ENCODE data around the gene BRSK2. TPM values are rescaled to one million over a fixed set of nuclear protein-coding genes. Genes with fewer than 3 reads are reported as not detected.

Gene BRSK2
- total RNA-seq, 1 donor from 2014 or later: 2.2 TPM

DNA sequence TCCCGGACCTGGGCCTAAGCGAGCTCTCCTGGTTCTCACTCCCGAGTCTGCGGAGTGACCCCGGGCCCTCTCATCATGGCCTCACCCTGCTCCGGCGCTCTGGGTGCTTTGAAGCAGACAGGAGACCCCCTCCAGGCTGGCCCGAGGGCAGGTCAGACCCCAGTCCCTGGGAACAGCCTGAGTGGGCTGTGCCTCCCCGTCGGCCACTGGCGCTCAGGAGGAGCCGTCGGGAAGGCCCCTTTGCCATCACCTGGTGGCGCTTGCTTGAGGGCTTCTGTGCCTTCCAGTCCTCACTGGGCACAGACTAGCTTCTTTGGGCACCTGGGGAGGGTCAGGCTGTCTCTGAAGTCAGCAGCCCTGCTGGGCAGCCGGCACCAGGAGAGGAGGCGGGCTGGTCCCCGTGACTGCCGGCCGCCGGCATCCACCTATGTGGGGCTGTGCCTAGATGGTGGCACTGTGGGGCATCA lies 6.7 kb downstream of the BRSK2 start:
- no peak for DNase-seq (ENCODE audit: low spot score)

DNA sequence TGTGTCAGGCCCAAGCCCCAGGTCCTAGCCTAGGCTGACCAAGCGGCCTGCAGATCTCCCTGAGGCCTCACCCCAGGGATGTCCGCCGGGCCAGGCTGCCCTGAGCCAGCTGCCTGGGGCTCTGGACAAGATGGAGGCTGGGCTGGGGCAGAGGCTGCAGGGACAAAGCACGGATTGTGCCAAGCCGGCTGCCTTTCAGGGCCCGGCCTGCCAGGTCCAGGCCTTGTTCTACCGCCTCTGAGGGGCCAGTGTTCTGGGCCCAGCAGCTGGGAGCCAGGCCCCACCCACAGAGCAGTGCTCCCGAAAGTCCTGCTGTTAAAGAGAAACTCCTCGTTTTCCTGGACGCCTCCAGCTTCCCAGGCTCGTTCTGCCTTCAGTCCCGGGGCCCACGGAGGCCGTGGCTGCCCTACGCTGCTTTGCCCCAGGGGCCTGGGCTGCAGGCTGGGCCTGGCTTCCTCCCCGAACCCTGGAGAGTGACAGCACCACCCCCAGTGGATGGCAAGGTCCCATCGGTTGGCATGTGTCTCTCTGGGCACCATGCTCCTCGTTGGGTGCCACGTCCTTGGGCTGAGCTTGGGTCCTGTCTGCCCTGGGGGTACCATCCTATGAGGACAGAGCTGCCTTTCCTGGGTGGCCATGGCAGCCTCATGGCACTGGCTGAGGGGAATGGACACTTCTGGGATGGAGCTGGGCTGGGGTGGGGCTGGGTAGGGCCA lies 7.6 kb downstream of the BRSK2 start:
- no peak for DNase-seq (ENCODE audit: low spot score)

DNA sequence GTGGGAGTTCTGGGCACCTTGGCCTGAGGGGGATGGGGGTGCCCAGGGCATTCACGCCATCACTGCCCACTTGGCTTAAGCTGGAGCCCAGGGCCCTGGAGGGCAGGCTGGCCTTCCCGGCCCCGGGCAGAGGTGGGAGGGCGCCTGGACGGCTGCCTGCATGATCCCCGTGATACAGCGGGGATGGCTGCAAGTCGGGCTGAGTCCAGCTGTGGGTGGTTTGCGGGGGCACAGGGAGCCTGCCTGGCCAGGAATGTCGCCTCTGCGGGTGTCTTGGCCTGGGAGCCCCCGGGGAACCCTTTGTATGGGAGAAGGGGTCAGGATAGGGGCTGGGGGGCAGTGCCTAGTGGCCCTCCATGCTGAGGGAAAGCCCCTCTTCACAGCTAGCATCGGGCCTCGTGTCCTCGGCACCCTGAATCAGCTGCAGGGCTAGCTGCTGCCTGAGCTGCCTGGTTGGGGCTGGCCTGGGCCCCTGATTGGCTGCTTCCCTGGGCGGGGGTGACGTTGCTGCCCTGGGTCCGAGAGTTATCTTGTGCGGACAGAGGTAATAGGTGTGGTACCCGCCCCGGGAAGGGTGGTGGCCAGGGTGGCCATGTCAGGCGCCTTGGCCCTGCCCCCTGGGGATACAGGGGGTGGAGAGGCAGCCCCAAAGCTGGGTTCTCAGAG lies 8.3 kb downstream of the BRSK2 start:
- DNase-seq (ENCODE audit: low spot score): no peak

DNA sequence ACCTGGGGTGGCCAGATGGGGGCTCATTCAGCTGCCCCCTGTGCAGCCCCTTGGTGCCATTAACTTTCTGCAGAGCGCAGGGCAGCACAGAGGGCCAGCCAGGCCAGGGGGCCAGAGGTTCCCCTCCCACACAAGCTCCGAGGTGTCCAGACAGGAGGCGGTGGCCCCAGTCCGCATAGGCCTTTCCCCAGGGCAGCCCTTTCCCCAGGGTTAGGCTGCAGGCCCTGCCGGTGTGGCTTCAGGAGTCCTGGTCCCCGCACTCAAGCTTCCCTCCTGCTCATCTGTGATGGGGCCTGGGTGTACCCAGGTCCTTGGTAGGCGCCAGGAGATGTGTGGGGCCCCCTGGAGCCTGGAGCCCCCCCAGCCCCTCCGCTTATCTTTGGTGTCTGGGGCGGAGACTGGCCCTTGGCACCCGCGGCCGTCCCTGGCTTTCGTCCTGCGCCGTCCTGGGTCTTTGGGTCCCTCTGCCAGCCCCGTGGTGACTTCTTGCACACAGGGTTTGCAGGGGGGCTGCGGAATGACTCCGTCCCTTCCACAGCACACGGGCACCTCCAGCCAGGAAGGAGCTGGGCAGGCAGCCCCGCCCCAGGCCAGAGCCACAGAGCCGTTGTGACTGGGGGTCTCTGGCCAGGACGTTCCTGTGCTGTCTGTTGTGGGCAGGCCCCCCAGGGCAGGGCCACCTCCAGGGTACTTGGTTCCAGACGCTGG lies 8.9 kb downstream of the BRSK2 start:
- DNase-seq (ENCODE audit: low spot score): no peak

DNA sequence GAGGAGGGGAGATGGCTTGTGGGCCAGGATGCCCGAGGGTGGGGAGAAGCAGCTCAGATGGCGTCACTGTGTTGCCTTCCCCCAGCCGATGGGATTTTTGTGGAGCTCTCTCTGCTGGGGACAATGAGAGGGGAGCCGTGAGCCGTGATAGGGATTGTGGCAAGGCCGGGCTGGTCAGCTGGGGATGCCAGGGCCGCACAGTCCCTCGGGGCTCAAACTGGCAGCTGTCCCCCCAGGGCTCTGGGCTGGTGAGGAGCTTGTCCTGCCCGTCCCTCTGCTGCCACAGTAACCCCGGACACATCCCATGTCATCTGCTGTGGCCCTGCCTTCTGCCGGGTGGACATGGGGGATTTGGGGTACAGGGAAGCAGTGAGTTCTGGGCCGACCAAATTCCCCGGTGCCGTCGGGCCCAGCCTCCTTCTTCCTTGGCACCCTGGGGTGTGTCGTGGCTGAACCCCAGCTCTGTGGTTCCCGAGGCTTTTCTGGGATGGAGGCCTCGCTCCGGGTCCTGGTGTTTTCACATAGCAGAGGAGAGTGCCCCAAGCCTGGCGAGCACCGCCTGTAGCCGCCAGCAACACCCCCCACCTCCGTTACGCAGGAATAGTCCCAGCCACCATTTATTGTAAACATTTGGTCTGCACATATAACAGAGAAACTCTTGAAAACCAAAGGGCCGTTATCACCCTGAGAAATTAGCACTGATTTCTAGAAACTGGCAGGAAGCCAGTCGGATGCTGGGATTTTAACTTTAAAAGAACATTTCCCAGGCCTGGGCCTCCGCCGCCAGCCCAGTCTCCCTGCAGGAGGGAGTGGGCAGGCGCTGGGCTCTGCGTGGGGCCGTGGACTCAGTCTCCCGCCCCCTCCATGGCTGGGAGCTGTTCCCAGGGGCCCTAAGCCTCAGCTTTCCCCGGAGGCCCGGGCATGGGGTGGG lies 9.9 kb downstream of the BRSK2 start:
- no peak for DNase-seq (ENCODE audit: low spot score)

DNA sequence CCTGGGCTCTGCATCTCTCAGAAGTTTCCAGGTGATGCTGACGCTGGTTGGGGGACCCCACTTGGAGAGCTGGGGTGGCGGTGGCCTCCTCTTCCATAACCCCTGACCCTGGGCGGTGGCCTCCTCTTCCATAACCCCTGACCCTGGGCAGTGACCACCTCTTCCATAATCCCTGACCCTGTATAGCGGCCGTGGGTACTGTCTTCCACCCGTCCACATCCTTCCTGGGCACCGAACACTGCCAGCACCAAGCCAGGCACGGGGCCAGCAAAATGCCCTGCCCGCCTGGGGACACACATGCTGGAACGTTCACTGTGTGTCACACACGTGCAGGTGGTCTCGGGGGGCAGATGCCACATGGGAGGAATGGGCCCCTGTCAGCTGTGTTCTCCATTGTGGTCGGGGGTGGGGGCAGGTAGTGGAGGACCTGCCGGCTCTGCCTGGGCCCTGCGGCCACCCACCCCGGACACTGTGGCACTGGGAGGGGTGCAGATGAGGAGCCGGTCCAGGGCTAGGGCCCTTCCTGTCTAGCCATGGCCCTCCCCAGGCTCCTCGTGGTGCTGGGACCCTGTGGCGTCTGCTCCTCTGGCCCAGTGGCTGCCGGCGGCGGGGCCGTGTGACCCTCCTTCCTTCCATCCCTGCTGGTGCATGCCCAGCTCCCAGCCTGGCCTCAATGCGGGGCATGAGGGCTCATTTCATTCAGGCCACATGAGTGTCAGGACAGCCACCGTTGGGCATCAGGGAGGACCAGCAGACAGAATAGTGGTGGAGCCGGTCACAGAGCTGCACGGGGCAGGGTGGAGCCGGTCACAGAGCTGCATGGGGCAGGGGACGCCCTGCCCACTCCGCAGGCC lies 10.8 kb downstream of the BRSK2 start:
- DNase-seq (ENCODE audit: low spot score): no peak

DNA sequence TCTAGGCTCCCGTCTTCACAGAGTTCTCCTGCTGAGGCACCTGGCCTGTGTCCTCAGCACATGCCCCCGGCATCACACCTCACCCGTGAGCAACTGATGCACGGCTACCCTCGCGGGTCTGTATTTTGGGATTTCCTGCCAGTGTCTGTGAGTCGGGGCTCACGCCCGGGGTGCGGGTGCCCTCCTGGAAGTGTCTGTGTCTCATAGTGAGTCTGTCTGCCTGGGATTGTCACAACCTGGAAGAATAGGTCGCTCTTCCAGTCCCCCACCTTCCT lies 11.4 kb downstream of the BRSK2 start:
- DNase-seq (ENCODE audit: low spot score): no peak

DNA sequence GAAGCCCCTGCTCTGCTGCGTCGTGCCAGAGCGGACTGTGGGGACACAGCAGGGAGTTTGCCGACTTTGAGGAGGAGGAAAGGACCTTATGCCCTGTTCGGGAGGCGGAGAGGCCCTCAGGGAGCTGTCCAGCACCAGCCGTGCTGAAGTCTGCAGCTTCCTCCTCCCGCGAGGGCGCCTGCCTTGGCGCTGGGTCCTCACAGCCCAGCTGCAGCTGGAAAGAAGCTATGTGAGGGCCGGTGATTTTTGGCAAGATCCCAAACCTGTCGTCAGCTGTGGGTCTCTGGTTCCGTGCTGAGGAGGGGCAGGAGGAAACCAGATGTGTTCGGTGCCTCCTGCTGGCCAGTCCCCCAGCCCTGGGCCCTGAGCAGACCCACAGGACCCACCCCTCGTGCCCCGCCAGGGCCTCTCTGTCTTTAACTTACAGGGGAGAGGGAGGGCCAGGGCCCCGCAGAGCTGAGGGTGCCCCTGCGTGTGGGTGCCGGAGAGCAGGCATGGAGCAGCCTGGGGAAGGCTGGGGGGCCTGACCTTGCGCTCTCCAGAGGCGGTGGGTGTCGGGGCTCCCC lies 12.0 kb downstream of the BRSK2 start:
- DNase-seq (ENCODE audit: low spot score): peak; percentile 82

DNA sequence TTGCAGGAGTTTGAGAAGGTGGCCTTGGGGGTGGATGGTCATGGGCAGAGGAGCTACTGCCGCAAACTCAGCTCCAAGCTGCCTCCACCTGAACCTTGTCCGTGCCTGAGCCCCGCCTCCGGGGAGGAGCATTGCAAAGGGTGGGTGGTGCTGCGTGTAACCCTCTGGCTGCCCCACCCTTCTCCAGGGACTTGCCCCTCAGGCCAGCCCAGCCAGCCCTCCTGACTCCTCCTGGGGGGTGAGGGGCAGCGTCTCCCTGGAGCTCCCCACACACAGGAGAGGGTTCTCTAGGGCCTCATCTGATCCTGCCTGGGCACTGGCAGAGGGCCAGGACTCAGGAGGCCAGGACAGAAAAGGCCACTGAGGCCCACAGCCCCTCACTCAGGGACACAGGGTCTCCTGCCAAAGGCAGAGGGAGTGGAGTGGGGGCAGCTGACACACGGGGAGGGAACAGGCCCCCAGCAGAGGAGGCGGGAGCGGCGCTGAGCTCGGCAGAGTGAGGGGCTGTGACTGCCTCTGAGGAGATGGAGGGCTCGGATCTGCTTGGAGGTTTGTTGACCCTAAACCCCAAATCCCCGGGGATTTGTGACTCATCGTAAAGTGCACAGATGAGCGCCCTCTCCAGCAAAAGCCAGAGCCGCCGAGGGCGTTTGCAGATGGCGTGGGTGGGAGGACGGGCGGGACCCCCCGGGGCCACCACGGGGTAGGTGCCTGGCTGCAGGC lies 12.8 kb downstream of the BRSK2 start:
- DNase-seq (ENCODE audit: low spot score): no peak

DNA sequence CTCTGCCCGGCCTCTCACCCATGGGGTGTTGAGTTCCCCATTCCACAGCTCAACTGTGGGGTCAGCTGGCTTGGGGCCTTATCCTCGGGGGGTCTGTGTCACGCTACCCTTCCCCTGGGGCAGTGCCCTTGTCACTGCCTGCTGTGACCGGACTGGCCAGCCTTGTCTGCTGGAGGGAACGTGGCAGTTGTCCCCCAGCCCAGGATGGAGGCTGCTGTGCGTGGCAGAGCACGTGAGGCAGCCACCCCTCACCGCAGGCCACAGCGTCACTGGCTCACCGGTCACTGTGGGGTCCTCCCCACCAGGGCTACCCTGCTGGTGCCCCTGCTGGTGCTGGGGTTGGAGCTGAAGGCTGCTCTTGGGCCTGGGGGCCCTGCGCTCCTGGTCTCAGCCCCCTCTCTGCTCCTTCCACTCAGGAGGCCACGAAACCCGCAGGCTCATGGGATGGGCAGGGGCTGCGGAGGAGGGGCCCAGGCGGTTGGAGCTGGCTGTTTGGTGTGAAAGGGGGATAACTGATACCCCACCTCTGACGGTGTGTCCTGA lies 13.4 kb downstream of the BRSK2 start:
- no peak for DNase-seq (ENCODE audit: low spot score)

DNA sequence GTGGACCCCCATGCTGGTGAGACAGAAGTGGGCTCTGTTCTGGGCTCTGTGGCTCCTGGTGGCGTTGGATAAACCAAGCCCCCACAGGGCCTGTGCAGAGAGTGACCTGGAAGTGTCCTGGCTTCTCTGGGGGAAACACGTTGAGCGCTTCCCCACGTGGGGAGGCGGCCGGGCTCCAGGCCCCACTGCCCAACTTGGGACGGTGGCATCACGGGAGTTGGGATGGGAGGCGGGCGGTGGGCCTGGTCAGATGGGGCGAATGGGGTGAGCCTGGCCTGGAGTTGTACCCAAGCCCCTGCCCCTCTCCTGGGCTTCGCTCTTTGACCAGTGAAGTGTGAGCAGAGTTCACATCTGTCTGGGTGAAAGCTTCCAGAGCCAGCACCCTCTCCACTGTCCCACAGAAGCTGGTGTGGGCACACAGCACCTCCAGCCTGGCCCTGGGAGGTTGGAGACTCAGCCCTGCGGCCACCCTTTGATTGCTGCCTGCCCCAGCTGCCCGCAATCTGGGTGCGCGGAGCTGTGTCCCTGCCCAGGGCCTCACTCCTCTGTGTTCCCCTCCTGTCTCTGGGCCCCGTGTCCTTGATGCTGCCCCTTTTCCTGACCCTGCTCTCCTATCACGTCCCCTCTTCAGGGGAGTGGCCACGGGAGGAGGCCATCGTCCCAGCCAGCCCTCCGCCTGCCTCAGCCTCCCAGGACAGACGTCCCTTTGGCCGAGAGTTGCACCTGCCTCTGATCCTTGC lies 14.2 kb downstream of the BRSK2 start:
- DNase-seq (ENCODE audit: low spot score): no peak

DNA sequence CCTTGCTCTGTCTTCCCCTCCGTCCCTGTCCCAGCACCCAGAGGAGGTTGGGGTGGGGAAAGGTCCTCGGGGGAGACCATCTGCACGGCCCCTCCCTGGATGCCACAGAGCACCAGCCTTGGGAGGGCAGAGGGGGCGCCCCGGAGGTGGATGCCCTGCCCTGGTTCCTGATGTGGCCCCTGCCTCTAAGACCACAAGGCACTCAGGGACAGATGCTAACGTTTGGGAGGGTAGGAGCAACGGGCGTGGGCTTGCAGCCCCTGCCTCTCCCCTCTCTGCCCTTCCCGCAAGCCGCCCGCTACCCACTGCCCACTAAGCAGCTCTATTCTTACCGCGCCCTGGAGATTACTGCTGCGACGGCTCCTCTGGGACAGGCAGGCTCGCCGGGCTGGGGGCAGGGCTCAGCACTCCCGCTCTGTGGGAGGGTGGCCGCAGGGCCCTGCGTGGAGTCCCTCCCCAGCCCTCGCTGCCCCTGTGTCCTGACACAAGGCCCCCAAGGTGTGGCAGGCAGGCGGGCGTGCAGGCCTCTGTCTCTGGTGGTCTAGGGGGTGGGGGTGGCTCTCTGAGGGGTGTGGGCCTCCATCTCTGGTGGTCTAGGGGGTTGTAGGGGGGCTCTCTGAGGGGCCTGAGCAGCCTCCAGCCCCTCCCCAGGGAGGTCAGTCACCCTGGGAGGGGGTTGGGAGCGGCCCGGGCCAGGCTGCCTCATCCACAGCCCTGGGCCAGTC lies 14.9 kb downstream of the BRSK2 start:
- DNase-seq (ENCODE audit: low spot score): no peak

DNA sequence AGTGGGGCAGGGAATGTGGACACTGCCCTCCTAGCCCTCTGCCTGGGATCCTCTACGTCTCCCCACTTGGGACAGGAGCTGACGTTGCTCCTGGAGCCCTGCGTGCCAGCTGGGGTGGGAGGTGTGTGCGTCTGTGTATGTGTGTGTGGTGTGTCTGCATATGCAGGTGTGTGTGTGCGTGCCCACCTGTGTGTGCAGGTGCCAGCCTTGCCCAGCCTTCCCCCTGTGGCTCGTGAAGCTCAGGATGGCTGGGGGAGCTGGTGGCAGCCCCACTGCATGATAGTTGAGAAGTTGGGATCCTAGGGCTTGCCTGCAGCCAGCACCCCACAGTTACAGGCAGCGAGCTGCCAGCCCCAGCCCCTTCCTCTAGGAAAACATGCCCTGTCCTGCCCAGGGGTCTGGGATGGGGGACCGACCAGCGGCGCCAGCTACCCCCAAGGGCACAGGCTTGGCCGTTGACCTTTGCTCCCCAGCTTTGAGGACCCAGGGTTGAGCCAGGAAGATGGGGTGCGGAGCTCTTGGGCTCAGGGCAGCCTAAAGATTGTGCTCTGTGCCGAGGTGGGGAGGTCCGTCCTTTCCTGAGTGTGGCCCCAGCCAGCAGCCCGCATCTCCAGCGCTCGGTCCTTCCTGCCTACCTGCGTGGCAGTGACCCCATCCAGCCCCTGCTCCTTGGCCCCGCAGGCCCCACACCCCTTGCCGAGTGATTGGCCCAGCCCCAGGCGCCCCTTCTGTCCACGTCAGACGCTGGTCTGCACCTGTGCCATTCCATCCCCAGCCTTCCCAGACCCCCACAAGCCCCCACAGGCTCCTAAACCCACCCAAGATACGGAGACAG lies 15.7 kb downstream of the BRSK2 start:
- no peak for DNase-seq (ENCODE audit: low spot score)

DNA sequence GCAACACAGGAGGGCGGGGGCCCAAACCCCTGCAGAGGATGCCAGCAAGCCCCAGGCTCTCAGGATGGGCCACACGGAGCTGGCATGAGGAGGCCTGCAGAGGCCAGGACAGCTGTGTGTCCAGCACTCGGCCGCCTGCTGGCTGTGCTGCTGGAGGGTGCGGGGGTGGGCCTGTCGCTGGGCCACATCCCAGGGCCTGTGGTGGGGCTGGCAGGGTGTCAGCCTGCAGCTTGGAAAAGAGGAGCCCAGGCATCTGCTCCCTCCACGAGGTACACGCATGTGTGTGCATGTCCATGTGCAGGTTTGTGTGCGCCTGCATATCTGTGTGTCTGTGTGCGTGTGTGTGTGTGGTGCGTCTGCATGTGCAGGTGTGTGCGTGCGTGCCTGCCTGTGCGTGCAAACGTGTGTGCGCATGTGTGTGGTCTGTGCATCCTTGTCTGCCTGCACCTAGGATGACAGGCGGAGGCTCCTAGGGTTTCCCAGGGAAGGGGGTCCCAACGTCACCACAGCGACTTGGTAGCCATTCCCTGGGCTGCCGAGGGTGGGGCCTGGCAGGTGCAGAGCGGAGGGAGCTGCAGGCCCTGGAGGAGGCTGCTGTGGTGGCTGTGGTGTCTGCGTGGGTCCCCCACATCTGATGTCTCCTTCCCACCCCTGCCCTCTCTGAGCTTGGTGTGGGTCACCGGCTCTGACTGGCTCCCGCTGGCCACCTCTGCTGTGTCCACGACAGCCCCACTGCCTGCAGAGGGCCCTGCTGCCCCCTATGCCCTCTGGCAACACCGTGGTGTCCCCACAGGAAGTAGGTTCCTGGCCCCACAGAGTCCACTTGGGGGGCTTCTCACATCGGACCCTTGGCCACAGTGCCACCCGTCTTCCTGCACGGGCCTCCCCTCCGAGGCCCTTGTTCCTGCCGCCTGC lies 17.1 kb downstream of the BRSK2 start:
- no peak for DNase-seq (ENCODE audit: low spot score)

DNA sequence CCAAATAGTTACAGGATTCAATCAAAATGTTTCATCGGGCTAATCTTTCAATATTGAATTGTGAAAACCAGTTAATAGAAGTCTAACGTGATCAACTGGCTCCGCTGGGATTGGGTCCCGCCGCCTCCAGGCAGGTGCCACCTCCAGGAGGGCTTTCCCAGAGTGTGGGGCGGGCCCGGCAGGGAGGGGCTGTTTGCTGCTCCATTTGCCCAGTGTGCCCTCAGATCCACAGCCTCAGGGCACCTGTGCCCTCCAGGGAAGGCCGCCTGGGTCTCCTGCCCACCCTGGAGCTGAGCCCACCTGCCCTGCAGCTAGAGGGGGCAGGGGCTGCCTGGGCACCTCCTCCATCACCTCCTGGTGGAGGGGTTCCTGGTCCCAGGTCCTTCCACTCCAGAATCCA lies 17.9 kb downstream of the BRSK2 start:
- no peak for DNase-seq (ENCODE audit: low spot score)

DNA sequence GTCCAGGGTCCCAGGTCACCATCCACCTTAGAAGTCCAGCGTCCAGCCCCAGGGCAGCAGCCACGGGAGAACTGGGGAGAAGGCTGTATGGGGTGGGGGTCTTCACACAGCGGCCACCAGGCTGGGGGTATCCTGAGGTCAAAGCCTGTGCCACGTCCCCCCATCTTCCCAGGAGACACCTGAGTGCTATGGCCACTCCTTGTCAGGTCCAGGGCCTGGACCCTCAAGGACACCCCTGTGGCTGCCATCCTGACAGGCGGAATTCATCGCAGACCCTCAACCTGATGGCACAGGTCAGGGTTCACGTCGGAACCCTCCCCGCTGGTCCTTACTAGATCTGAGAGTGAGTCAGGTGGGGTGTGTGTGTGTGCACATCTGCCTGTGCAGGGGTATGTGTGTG lies 18.6 kb downstream of the BRSK2 start:
- no peak for DNase-seq (ENCODE audit: low spot score)

Measured in umbilical cord (tissue), 2 donors.